ENCODE measurements around the gene FAM53B.

The FAM53B gene

GRCh38 chr10:124742413-124743190 is 1.6 kb downstream of the FAM53B start:
- in situ Hi-C loops (cut with HindIII; ENCODE audit: low sequenced_read_pairs) = no loop called here

GRCh38 chr10:124741922-124742412 is 2.2 kb downstream of the FAM53B start:
- in situ Hi-C loops (cut with HindIII; ENCODE audit: low sequenced_read_pairs) = no loop called here

- in situ Hi-C loops (cut with HindIII; ENCODE audit: low sequenced_read_pairs) = no loop called here
These were observed 2.8 kb downstream of the FAM53B start for GRCh38 chr10:124741281-124741921.

GRCh38 chr10:124740369-124741280 is 3.6 kb downstream of the FAM53B start:
- in situ Hi-C loops (cut with HindIII; ENCODE audit: low sequenced_read_pairs) = no loop called here

GRCh38 chr10:124739986-124740368 is 4.2 kb downstream of the FAM53B start:
- in situ Hi-C loops (cut with HindIII; ENCODE audit: low sequenced_read_pairs) = no loop called here

GRCh38 chr10:124739119-124739921 is 4.9 kb downstream of the FAM53B start:
- in situ Hi-C loops (cut with HindIII; ENCODE audit: low sequenced_read_pairs) = no loop called here

GRCh38 chr10:124738441-124738840 is 5.7 kb downstream of the FAM53B start:
- in situ Hi-C loops (cut with HindIII; ENCODE audit: low sequenced_read_pairs) = no loop called here

GRCh38 chr10:124737708-124738107 is 6.5 kb downstream of the FAM53B start:
- in situ Hi-C loops (cut with HindIII; ENCODE audit: low sequenced_read_pairs) = no loop called here

GRCh38 chr10:124737221-124737620 is 7.0 kb downstream of the FAM53B start:
- in situ Hi-C loops (cut with HindIII; ENCODE audit: low sequenced_read_pairs) = no loop called here

- in situ Hi-C loops (cut with HindIII; ENCODE audit: low sequenced_read_pairs) = no loop called here
These were observed 7.6 kb downstream of the FAM53B start for GRCh38 chr10:124736491-124737136.

GRCh38 chr10:124735491-124736286 is 8.5 kb downstream of the FAM53B start:
- in situ Hi-C loops (cut with HindIII; ENCODE audit: low sequenced_read_pairs) = no loop called here

- in situ Hi-C loops (cut with HindIII; ENCODE audit: low sequenced_read_pairs) = no loop called here
These were observed 9.6 kb downstream of the FAM53B start for GRCh38 chr10:124734311-124735166.

- in situ Hi-C loops (cut with HindIII; ENCODE audit: low sequenced_read_pairs) = no loop called here
These were observed 10.5 kb downstream of the FAM53B start for GRCh38 chr10:124733571-124734245.

GRCh38 chr10:124732931-124733570 is 11.1 kb downstream of the FAM53B start:
- in situ Hi-C loops (cut with HindIII; ENCODE audit: low sequenced_read_pairs) = no loop called here

GRCh38 chr10:124731551-124731950 is 12.6 kb downstream of the FAM53B start:
- in situ Hi-C loops (cut with HindIII; ENCODE audit: low sequenced_read_pairs) = no loop called here

GRCh38 chr10:124730790-124731189 is 13.4 kb downstream of the FAM53B start:
- in situ Hi-C loops (cut with HindIII; ENCODE audit: low sequenced_read_pairs) = no loop called here

Measured in DLD1 (cell line).